GM18519 (cell line): Measurements from ENCODE around the gene SELENOM.
"Not testable (repeated sequence)": the region's sequence is repeated elsewhere in the genome, so short reads cannot be mapped to it uniquely, and the experiment has no call there.

Source experiments
- ATAC-seq: cut with Tn5 transposase; IDR thresholded peaks from one replicate; pipeline ENCODE4 v1.9.1; 2021; ENCODE audit warnings: mild to moderate bottlenecking, moderate library complexity; ENCODE audit not compliant: unreplicated experiment, low FRiP score

The SELENOM gene

DNA sequence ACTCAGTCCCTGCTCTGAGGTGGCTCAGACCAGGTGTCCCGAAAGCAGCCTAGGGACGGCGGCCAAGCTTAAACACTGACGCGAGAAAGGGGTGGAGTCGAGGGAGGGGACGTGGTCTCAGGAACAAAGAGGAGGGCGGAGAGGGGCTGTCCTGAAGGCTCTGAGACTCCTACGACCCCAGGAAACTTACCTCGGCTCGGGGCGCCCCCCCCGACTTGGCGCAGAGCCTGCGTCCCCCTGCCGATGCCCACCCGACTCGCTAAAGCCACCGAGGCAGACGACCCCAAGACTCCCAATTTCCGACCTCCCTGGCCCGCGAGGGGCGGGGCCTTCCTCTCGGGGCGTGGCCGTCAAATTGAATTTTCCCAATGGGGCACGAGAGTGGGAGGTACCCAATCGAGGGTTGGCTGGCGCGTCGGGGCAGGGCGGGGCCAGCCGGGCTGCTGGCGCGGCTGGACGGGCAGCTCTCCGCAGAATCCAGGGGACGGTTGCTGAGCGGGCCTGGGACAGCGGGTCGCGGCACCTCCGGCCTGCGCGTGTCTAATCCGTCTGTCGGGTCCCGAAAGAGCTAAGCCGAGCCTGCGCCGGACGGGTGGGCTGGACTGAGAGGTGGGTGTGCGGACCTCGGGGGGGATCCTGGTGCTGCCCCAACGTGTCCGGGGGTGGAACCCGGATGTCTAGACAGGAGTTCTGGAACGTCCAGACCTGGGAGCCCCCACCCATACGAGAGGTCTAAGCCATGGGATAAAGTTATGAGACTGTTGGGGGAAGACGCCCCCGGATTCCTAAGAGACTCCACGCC, 26.3 kb downstream of the SELENOM start, which contains the start of gene SMTN:
TSS of gene SMTN (plus strand) at position 471 of the 802 bp plus-strand sequence. CDS start 1,941 bp downstream, outside the sequence.
- ATAC-seq = peak; percentile 42

DNA sequence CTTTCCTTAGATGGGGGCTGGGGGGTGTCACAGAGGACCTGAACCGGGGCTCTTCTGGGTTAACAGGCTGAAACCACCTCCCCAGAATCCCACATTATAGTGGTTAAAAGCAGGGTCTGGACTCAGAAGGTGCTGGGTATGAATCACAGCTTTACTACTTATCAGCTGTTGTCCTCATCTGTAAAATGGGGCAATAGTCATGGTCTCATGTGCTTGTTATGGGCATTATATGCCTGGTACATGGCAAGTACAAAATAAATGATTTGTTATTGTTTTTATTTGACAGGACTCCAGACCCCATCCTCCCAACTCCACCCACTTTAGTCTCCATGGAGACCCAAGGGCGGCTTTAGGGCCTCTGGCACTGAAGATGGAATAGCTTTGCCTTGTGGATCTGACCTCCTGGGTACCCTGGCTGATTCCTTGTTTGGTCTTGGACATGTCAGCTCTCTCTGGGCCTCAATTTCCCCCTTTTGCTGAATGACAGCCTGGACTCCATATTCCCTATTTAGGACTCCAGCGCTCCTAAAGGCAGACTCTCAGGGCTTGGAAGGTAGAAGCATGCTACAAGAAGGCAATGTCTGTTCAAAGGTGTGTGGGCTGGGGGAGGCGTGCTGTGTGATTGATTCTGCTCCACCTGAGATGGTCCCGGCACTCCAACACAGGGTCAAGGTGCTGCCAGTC, 27.1 kb downstream of the SELENOM start:
- ATAC-seq = no peak

DNA sequence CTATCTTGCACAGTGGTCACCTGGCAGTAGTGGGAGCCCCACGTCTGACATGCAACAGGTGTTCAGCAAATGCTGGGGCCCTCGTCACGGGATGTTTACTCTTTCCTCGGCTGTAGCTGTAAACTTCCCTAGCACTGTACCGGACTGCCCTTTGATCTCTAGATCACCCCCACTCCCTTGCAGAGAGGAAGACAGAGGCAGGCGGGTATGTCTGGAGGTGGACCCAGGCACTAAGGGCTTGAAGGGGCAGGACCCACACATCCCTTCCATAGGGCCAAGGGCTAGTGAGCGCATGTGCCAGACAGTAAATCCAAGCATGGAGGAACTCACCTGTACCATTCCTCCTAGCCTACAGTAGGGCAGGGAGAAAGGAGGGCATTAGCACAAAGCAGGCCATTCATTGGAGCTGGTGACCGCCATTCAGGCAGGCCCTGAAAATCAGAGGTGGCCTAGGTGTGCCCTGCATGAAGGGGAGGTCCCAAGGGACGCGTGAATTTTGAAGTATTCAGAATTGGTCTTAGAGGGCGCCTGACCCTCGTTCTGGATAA, 28.2 kb downstream of the SELENOM start:
- ATAC-seq = no peak

DNA sequence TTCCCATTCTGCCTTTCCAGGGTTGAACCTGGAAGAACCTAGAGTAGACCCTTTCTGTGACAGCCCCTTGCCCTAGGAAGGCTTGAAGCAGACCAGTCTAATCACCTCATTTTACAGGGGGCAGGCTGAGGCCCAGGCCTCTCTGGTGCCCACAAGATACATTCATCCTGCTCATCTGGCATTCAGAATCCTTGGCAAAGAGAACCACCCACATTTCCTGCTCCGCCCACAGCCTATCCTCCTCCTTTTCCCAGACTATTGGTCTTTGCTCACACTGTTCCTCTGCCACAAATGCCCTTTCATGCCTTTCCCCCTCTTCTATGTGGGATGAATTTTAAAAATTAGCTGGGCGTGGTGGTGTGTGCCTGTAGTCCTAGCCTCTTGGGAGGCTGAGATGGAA, 29.0 kb downstream of the SELENOM start:
- not testable (repeated sequence) for ATAC-seq

DNA sequence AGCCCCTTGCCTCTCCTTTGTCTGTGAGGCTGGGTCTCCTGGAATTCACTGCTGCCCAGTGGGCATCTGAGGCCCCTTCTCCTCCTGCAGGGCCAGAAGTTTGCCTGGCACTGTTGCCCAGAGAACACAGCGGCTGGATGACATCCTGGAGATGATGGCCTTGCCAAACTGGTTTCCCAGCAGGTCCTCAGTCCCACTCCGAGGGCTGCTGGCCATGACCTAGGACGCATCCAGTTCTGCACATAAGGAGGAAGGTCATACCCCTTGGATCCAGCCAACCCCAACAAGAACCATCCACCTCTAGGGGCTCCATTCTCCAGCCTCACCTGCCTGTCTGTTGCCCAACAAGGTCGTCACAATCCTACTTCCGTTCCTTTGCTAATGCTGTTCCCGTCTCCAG, 29.7 kb downstream of the SELENOM start:
- no peak for ATAC-seq

DNA sequence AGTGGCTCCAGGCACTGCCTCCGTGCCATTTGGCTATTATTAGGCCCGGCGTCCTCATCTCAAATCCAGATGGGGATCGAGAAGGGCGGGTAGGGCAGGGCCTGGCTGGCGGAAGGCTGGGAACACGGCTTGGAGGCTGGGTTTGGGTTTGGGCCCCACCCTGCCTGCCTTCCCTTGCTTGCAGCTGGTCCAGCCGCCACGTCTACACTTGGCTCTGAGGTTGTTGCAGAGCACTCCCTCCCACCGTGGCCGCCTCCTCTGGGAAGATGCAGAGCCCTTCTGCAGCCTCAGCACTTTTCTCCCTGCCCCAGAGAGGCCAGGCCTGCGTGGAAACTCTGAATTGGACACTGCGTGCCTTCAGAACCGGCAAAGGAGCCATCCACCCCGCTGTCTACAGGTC, 31.4 kb downstream of the SELENOM start:
- ATAC-seq = no peak

DNA sequence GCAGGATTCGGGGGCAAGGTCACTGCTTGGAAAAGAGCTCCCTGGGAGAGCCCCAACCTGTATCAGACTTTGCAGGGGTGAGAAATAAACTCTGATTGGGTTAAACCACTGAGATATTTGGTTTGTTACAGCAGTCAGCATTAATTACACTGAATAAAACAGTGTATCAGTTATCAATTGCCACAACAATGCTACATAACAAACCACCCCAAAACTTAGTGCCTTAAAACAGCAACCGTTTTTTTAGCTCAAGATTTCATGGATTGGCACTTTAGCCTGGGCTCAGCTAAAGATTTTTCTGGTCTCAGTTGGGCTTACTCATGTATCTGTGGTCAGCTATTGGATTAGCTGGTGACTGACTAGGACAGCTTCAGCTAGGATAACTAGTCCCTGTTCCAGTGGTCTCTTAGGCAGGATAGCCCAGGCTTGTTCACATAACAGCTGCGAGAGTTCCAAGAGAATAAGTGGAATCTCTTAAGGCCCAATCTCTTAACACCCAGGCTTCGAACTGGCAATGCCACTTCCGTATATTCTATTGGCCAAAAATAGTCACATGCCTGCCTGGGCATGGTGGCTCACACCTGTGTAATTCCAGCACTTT, 33.7 kb downstream of the SELENOM start:
- ATAC-seq = not testable (repeated sequence)

DNA sequence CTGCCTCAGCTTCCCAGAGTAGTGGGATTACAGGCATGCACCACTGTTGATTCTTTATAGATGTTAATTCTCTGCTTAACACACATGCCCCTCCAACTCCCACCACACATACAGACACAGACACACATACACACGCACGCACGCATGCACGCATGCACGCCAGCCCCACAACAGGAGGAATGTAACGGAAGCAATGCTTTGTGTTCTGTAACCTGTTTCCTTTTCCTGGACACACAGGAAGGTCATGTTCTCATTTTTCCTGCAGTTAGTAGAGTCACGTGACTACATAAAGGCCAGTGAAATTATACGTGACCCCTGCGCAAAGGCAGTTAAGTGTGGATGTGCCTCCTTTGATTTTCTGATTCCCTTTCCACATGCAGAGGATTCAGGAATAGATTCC, 34.2 kb downstream of the SELENOM start:
- not testable (repeated sequence) for ATAC-seq

DNA sequence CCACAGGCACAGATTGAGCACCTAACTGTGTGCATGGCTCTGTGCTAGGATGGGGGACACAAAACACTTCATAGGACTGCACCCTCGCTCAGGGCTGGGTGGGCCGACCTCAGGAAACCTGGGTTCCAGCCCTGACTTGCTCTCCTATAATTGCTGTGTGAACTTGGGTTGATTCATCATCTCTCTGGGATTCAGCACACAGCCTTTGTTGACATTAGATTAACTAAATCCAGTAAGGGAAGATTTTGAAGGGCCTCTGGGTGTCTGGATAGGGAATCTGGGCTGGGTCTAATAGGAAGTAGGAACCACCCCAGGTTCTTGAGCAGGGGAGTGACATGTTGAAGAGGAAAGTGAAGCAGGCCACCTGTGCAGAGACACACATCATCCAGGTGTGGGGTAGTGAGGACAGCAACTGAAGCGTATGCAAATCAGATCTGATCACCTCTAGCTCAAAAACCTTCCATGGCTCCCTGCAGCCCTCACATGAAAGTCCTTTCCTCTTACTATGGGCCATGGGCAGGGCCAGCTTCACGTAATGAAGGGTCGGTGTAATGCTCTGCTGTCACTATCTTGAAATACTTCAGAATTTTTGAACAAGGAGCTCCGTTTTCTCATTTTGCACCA, 37.6 kb downstream of the SELENOM start:
- not testable (repeated sequence) for ATAC-seq

DNA sequence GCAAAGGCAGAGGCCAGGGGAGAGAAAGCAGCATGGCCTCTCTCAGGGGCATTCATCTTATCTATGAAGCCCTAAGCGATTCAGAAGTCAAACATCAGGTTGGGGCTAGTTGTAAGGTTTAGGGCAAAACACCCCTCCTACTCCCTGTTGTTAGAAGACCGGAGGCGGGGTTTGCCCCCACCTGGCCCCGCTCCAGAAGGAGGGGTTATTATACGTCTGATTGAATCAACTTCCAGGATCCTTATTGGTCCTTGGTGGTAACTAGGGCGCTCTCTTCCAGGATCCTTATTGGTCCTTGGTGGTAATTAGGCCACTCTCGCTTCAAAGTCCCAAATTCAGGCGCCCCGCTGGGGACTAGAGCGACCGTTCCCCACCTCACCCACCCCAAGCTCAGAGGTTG, 38.4 kb downstream of the SELENOM start:
- ATAC-seq = no peak

DNA sequence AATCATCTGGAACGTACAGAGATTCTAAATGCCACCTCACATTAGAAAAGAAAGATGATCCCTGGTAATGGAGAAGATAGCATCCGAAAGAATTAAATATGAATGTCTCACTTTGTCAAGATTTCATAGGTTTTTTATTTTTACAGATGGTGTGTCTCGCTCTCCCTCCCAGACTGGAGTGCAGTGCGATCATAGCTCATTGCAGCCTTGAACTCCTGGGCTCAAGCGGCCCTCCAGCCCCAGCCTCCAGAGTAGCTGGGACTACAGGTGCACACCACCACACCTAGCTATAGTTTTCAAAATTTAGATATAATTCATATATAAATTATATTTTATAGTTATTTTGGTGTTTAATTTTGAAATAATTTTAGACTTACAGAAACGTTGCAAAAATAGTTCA, 43.0 kb downstream of the SELENOM start:
- ATAC-seq = no peak

DNA sequence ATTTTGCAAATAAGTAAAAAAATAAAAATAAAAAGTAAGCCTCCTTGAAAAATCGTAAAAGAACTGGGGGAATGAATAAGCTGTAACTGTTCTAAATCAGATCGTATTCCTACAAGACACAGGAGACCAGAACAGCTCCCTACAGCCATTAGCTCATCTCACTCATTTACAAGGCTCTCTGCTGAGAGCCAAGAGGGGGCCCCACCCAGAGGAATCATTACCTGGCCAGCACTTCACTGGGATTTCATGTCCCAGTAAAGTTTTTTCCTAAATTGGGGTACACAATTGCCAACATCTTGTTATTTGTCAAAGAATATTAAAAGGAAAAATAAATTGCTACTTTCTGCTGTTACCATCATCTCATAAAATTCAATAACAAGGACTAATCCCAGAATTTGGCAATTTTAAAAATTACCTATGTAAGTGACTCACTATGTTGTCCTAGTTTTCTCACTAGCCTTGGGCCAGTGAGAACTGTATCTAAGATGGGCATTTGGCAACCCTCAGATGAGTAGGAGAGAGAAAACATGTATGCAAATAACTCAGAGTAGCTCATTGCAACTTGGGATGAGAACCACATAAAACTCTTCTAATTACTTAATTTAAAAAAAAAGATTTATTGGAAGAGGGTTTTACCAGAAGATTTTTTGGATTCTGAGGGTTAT, 44.7 kb downstream of the SELENOM start:
- ATAC-seq = no peak

DNA sequence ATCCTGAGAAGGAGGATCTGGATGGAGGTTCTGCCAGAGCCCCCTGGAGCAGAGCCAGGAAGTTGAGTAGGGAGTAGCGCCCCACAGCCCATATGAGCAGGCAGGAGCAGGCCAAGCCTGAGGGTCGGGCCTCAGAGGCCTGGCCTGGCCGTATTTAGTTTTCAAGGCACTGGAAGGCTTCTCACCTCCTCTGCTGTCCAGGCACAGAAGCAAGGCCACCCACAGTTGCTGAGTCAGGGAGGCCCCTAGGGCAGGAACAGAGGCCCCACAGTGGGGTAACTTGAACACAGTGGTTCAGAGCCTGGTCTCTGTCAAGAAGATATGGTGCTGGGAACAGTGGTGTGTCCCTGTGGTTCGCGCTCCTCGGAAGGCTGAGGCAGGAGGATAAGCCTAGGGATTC, 47.7 kb downstream of the SELENOM start:
- ATAC-seq = not testable (repeated sequence)

DNA sequence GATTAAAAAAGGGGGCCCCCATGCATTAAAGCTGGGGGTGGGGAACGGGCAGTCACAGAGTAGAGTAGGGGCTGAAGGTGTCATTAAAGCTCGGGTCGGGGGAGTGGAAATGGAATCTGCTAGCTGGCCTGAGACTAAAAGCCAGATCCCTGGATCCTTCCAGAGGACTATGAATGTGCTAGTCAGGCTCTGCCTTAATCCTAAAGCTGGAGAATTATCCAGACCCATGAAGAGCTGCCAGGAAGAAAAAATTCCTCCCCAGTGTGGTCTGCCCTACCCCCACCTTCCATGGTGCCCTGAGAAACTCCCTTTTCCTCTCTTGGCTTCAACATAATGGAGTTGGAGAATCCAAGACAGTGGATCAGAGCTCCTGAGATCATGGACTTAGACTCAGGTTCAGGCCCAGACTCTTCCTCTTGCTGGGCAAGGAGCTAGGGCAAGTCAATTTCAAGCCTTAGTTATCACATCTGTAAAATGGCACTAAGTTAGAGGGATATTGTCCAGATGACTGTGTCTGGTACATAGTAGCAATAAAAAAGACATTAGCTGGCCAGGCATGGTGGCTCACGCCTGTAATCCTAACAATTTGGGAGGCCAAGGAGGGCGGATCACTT, 50.3 kb downstream of the SELENOM start:
- ATAC-seq = no peak

DNA sequence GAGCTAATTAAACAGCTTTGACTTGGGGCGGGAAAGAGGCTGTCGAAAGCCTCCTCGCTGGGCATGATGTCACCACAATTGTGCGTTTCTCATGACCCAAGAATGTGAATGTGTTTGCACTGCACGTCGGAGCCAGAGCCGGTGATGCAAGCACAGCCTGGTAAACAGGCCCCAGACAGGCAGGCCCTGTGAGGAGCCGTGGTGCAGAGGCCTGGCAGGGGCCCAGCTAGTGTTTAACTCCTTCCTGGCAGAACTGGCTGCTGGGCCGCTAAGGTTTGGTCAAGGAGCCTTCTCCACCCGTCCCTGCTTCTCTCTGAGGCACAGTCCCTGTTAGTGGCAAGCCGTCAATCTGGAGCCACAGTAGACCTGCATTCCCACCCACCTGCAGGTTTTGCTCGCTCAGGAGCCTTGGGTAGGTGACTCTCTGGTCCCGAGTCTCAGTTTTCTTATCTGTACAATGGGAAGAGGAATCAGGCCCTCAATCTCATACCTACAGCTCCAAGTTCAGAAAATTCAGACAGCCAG, 51.7 kb downstream of the SELENOM start:
- ATAC-seq = no peak

DNA sequence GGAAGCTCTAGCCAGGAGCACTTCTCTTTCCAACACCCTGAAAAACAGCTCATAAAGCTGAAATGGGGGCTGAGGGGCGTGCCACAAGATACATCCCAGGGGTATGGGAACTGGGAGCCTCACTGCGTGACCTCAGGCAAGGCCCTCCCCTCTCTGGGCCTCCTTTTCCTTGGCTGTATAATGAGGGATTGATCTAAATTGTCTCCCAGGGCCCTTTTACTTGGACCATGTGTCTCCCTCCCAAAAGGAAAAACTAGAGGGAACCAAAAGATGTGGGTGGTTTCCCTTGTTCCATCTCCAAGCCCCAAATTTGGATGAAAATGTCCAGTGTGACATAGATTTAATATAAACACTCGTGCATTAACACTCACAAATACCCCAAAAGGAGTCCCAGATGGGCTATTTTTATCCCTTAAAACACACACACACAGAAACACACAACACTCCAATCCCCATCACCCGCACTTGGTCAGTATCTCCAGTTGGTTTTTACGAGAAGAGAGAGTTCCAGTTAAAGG, 52.2 kb downstream of the SELENOM start:
- ATAC-seq = no peak
